Glutamatergic neuron (in vitro differentiated cells): ENCODE results near the gene GSX1. TPM values are rescaled to one million over a fixed set of nuclear protein-coding genes. Genes with fewer than 3 reads are reported as not detected.

Source experiments
- DNase-seq: peaks from one replicate; pipeline ENCODE4 v3.0.0; 2022
- H3K27ac Mint-ChIP-seq: one replicate; pipeline ENCODE4 v1.8.0; 2020; ENCODE audit warnings: mild to moderate bottlenecking, mixed read lengths, inconsistent platforms; ENCODE audit not compliant: unreplicated experiment
- H3K27me3 Mint-ChIP-seq: one replicate; pipeline ENCODE4 v1.8.0; 2020; ENCODE audit warnings: mild to moderate bottlenecking, moderate library complexity, mixed read lengths, inconsistent platforms; ENCODE audit not compliant: unreplicated experiment
- H3K36me3 Mint-ChIP-seq: one replicate; pipeline ENCODE4 v1.8.0; 2020; ENCODE audit warnings: mild to moderate bottlenecking, mixed read lengths, inconsistent platforms; ENCODE audit not compliant: unreplicated experiment
- H3K4me1 Mint-ChIP-seq: one replicate; pipeline ENCODE4 v1.8.0; 2020; ENCODE audit warnings: mild to moderate bottlenecking, low read depth, mixed read lengths, inconsistent platforms; ENCODE audit not compliant: unreplicated experiment
- H3K4me3 Mint-ChIP-seq: one replicate; pipeline ENCODE4 v1.8.0; 2020; ENCODE audit warnings: mild to moderate bottlenecking, mixed read lengths, inconsistent platforms; ENCODE audit not compliant: unreplicated experiment
- H3K9me3 Mint-ChIP-seq: one replicate; pipeline ENCODE4 v1.8.0; 2020; ENCODE audit warnings: mild to moderate bottlenecking, moderate library complexity, mixed read lengths, inconsistent platforms; ENCODE audit not compliant: unreplicated experiment
- total RNA-seq: library from RNA; stranded (reverse); fragmentation: NEBNext Ultra II Directional; extraction: Animal tissue kit (Norgen Biotek cat#: 25700); gene quantifications from one replicate; pipeline ENCODE4 v1.2.1, GENCODE V29; 2021; ENCODE audit not compliant: unreplicated experiment
- TF ChIP-seq, protein P1 (sequence below): fragments of 200-600 bp; sonication (generic); IDR thresholded peaks from one replicate; pipeline ENCODE4 v1.5.0; 2021; ENCODE audit not compliant: partially characterized antibody, unreplicated experiment

GSX1 gene
- total RNA-seq, 1 donor from 2014 or later: not detected

DNA sequence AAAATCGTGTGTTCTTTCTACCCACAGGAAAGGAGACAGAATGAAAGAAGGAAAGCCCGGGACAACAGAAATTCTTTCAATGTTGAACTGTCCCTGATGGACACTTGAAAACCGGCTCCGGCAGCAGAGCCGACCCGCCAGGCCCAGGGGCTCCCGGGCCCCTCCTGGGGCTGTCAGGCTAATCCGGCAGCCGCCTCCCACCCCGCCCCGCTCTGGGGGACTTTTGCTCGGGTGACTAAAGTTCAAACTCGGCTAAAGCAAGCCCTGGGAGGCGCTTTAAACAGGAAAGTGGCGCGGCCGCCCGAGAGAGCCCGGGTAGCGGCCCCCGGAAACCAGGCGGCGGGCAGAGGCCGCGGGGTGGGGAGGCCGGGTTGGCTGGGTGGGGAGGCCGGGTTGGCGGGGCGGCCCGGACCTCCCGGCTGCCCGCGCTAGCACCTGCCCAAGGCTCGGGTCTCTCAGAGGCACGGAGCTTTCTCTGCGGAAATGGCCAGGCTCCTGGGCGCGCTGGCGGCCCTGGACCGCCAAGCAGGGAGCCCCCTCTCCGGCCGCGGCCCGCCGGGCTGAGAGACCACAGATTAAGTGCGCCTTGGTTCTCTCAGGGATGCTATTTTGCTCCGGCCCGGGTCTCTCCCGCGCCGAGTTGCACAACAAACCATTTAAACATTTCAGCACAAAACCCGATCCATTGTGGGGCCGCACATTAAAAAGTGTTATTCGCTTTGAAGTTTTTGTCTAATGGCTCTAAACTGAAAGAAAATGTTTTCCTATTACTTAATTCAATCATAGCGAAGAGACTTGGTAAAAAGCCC lies 2.6 kb upstream of the GSX1 start:
- Mint-ChIP-seq H3K27me3 (peaks cover 45% of the 10 kb centered on the region), H3K27ac (no peak overlapping the region), H3K4me1 (peaks cover 13% of the 10 kb centered on the region), H3K4me3 (peak overlapping the region; percentile 51), H3K36me3 (peaks cover 8% of the 10 kb centered on the region), H3K9me3 (peaks cover 24% of the 10 kb centered on the region)
- peak; percentile 39 for DNase-seq
- TF ChIP-seq, protein P1, sequence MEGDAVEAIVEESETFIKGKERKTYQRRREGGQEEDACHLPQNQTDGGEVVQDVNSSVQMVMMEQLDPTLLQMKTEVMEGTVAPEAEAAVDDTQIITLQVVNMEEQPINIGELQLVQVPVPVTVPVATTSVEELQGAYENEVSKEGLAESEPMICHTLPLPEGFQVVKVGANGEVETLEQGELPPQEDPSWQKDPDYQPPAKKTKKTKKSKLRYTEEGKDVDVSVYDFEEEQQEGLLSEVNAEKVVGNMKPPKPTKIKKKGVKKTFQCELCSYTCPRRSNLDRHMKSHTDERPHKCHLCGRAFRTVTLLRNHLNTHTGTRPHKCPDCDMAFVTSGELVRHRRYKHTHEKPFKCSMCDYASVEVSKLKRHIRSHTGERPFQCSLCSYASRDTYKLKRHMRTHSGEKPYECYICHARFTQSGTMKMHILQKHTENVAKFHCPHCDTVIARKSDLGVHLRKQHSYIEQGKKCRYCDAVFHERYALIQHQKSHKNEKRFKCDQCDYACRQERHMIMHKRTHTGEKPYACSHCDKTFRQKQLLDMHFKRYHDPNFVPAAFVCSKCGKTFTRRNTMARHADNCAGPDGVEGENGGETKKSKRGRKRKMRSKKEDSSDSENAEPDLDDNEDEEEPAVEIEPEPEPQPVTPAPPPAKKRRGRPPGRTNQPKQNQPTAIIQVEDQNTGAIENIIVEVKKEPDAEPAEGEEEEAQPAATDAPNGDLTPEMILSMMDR: no peak

DNA sequence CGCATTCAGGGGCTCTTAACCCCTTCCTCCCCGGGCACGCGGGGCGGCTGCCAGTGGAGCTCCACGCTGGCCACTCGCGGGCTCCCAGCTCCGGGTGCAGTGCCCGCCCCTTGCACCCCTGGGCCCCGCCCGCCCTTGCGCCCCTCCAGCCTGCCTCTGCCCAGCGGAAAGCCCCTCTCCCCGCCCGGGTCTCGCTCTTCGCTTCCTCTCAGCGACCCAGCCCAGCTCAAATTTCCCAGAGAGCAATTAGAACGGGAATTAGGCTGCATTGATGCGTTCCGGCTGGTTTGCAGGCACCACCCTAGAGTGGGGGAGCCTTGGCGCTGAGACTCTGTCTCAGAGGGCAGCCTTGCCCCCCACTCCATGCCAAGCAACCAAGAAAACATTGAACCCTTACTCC lies 1.8 kb upstream of the GSX1 start:
- Mint-ChIP-seq H3K27me3 (peaks cover 51% of the 10 kb centered on the region), H3K4me3 (peak overlapping the region; percentile 71), H3K9me3 (peaks cover 24% of the 10 kb centered on the region), H3K27ac (no peak overlapping the region), H3K4me1 (peaks cover 13% of the 10 kb centered on the region), H3K36me3 (peaks cover 8% of the 10 kb centered on the region)
- peak; percentile 42 for DNase-seq
- TF ChIP-seq, protein P1: no peak

DNA sequence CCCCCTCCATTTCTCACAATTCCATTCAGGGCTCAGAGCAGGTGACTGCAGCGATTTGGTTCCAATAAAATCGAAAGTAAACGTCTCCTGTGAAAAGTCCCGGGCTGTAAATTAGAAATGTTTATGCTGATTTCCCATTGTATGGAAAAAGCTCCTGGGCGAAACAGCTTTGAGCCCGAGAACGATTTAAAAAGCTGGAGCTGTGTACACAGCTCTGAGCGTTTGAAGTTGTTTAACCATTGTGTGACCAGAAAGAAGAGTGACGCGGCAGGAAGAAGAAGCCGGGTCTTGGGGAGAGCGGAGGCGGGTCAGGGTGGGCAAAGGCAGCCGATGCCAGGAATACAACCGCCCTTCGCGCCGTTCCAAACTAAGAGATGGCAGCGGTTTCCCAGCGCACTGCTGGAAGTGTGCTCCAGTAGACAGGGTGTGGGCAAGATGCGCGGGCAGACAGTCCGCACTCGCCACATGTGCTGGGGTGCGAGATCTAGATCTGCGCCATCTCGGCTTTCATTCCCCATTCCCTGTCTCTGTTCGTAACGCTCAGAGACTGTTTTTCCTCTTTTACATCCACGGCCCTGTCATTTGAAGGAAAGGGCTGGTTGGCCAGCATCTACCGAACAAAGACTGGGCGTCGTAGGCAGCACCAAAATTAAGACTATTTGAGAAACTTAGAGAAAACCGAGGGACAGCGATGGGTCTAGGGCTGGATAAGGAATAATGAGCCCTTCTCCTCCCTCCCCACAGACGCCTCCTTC lies 960 bp upstream of the GSX1 start:
- Mint-ChIP-seq H3K4me3 (peak overlapping the region; percentile 71), H3K4me1 (peaks cover 13% of the 10 kb centered on the region), H3K27ac (no peak overlapping the region), H3K9me3 (peaks cover 28% of the 10 kb centered on the region), H3K27me3 (peaks cover 55% of the 10 kb centered on the region), H3K36me3 (peaks cover 8% of the 10 kb centered on the region)
- TF ChIP-seq, protein P1: no peak
- no peak for DNase-seq

DNA sequence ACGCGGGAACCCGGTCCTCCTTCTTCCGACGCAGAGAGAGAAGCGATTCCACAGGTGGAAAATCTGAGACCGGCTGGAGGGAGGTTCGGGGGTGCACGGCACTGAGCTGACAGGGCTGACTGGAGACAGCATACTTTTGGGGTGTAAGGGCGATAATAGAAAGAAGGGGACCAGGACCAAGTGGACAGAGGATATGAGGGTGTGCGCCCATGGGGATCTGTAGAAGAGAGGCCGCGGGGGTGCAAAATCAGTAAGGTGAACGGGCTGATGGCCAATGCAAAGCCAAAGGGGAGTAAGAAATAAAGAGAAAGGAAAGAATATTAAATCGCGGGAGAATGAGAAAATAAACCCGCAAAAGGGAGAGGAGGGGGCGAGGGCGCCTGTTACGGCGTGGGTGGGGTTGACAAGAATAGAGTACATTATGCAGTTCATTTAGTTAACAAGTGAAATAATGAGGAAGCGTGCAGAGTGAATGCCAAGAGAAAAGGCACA lies 336 bp upstream of the GSX1 start:
- Mint-ChIP-seq H3K27me3 (peaks cover 59% of the 10 kb centered on the region), H3K9me3 (peaks cover 28% of the 10 kb centered on the region), H3K36me3 (peaks cover 8% of the 10 kb centered on the region), H3K4me3 (peak overlapping the region; percentile 71), H3K4me1 (peaks cover 13% of the 10 kb centered on the region), H3K27ac (no peak overlapping the region)
- TF ChIP-seq, protein P1: no peak
- no peak for DNase-seq
